SU-DHL-6 (cell line): Measurements from ENCODE around the gene TBC1D5.

Source experiments
- H2AFZ ChIP-seq: fragments of 200-600 bp; sonication (generic); 2 replicates; pipeline ENCODE4 v1.6.1; 2014; ENCODE audit warnings: low read depth, mild to moderate bottlenecking, moderate library complexity, mixed read lengths, antibody characterized with exemption, low read length; ENCODE audit not compliant: severe bottlenecking
- H3F3A ChIP-seq: fragments of 200-600 bp; shearing (Covaris generic); 2 replicates; pipeline ENCODE4 v1.6.0; 2016; ENCODE audit warnings: antibody characterized with exemption, mild to moderate bottlenecking; ENCODE audit not compliant: insufficient read depth
- H3K27ac ChIP-seq: fragments of 200-600 bp; sonication (generic); 2 replicates; pipeline ENCODE4 v1.5.1; 2016; ENCODE audit warnings: low read depth, mild to moderate bottlenecking, low read length, moderate library complexity, mixed read lengths
- H3K27me3 ChIP-seq: fragments of 200-600 bp; sonication (generic), shearing (Covaris generic); 2 replicates; pipeline ENCODE4 v1.6.0; 2014; ENCODE audit warnings: mild to moderate bottlenecking, low read length
- H3K36me3 ChIP-seq: fragments of 200-600 bp; sonication (generic); 2 replicates; pipeline ENCODE4 v1.6.1; 2014; ENCODE audit warnings: mild to moderate bottlenecking, low read length, mixed read lengths
- H3K4me2 ChIP-seq: fragments of 300-600, 200-600 bp; shearing (Covaris generic), sonication (generic); 2 replicates; pipeline ENCODE4 v1.6.0; 2014; ENCODE audit warnings: low read length, low read depth, mild to moderate bottlenecking; ENCODE audit not compliant: poor library complexity, severe bottlenecking
- H3K4me3 ChIP-seq: fragments of 200-600 bp; sonication (generic); 2 replicates; pipeline ENCODE4 v1.5.1; 2014; ENCODE audit warnings: antibody characterized with exemption, low read length, mild to moderate bottlenecking, mixed read lengths; ENCODE audit not compliant: insufficient read depth, poor library complexity, severe bottlenecking
- H3K79me2 ChIP-seq: fragments of 200-600 bp; sonication (generic); 2 replicates; pipeline ENCODE4 v1.6.1; 2014; ENCODE audit warnings: mild to moderate bottlenecking, low read length, moderate library complexity; ENCODE audit not compliant: insufficient read depth
- H3K9ac ChIP-seq: fragments of 200-600 bp; sonication (generic); 2 replicates; pipeline ENCODE4 v1.7.0; 2014; ENCODE audit warnings: mild to moderate bottlenecking, low read length
- H3K9me2 ChIP-seq: fragments of 200-600 bp; sonication (generic); replicated peaks from 2 replicates; pipeline ENCODE4 v1.6.1; 2014; ENCODE audit warnings: low read length; ENCODE audit not compliant: insufficient read depth
- H3K9me3 ChIP-seq: fragments of 200-600 bp; sonication (generic); 2 replicates; pipeline ENCODE4 v1.6.1; 2014; ENCODE audit warnings: low read length, mixed read lengths; ENCODE audit not compliant: insufficient read depth
- H4K20me1 ChIP-seq: fragments of 200-600 bp; sonication (generic); 2 replicates; pipeline ENCODE4 v1.6.1; 2014; ENCODE audit warnings: low read depth, mild to moderate bottlenecking, antibody characterized with exemption, low read length, moderate library complexity, mixed read lengths
- EZH2phosphoT487 ChIP-seq: fragments of 200-600 bp; sonication (generic), shearing (Covaris generic); conservative IDR thresholded peaks from 2 replicates; pipeline ENCODE4 v1.6.1; 2018; ENCODE audit warnings: mild to moderate bottlenecking, antibody characterized with exemption, low read length, moderate library complexity, mixed read lengths
- TF ChIP-seq, protein P1 (sequence below): fragments of 200-600 bp; sonication (generic); IDR thresholded peaks from one replicate; pipeline ENCODE4 v1.5.1; 2017; ENCODE audit warnings: antibody characterized with exemption, mild to moderate bottlenecking, low read length, moderate library complexity; ENCODE audit not compliant: insufficient read depth, poor library complexity, severe bottlenecking

The TBC1D5 gene

DNA sequence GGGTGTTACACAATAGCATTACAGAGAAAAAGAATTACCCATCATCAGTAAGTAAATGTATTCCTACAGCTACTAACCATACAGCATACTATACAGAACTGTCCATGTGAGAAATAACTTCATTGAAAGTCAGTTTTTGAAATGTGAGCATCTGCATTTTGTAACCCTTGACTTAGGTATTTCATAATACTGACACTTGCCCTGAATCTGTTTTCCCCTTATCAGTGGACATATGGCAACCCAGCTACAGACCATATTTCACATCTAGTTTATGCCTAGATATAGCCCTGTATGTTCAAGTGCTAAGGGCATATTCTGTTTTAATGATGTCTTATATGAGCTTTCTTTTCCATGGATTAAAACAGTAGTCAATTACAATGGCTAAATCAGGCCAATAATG, 297.6 kb downstream of the TBC1D5 start:
- Histone ChIP-seq H4K20me1 (no peaks in the 10 kb centered on the region), H3K4me3 (no peak overlapping the region), H3K27me3 (no peaks in the 10 kb centered on the region)

DNA sequence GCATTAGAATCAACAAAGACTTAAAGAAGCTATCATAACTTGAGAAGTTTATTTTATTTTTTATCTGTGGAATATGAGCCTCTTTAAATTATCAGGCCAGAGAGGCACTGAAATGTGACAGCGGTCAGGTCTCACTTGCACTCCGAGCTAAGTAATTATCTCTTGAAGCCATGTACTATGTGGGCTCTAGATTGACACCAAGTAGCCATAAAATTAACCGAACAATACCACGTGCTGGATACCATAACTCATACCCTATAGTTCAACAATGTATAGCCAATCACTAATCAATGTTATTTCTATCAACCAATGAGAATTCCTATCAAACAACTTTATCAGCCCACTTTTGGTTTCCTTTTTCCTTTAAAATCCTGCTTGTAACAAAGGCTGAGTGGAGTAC, 299.3 kb downstream of the TBC1D5 start:
- Histone ChIP-seq H2AFZ (no peak overlapping the region), H3K4me3 (no peak overlapping the region), H3F3A (no peaks in the 10 kb centered on the region), H4K20me1 (no peaks in the 10 kb centered on the region), H3K27me3 (no peaks in the 10 kb centered on the region), H3K9me3 (no peaks in the 10 kb centered on the region), H3K27ac (no peak overlapping the region), H3K9me2 (no peaks in the 10 kb centered on the region), H3K36me3 (no peaks in the 10 kb centered on the region), H3K4me2 (no peak overlapping the region), H3K9ac (no peak overlapping the region), H3K79me2 (no peaks in the 10 kb centered on the region)
- TF ChIP-seq, protein P1, sequence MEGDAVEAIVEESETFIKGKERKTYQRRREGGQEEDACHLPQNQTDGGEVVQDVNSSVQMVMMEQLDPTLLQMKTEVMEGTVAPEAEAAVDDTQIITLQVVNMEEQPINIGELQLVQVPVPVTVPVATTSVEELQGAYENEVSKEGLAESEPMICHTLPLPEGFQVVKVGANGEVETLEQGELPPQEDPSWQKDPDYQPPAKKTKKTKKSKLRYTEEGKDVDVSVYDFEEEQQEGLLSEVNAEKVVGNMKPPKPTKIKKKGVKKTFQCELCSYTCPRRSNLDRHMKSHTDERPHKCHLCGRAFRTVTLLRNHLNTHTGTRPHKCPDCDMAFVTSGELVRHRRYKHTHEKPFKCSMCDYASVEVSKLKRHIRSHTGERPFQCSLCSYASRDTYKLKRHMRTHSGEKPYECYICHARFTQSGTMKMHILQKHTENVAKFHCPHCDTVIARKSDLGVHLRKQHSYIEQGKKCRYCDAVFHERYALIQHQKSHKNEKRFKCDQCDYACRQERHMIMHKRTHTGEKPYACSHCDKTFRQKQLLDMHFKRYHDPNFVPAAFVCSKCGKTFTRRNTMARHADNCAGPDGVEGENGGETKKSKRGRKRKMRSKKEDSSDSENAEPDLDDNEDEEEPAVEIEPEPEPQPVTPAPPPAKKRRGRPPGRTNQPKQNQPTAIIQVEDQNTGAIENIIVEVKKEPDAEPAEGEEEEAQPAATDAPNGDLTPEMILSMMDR, result no peak
- no peak for TF ChIP-seq EZH2phosphoT487

More for the DNA sequence above, 297.6 kb downstream of the TBC1D5 start:
- H3K27ac ChIP-seq, result no peak overlapping the region
- H3K9me3 ChIP-seq, result no peaks in the 10 kb centered on the region
- no peaks in the 10 kb centered on the region for H3K79me2 ChIP-seq
- no peak for TF ChIP-seq EZH2phosphoT487
- TF ChIP-seq, protein P1, result no peak
- H3K9ac ChIP-seq, result no peak overlapping the region
- no peak overlapping the region for H3K4me2 ChIP-seq
- no peaks in the 10 kb centered on the region for H3K36me3 ChIP-seq
- H2AFZ ChIP-seq, result no peak overlapping the region
- H3F3A ChIP-seq, result no peaks in the 10 kb centered on the region
- H3K9me2 ChIP-seq, result no peaks in the 10 kb centered on the region

DNA sequence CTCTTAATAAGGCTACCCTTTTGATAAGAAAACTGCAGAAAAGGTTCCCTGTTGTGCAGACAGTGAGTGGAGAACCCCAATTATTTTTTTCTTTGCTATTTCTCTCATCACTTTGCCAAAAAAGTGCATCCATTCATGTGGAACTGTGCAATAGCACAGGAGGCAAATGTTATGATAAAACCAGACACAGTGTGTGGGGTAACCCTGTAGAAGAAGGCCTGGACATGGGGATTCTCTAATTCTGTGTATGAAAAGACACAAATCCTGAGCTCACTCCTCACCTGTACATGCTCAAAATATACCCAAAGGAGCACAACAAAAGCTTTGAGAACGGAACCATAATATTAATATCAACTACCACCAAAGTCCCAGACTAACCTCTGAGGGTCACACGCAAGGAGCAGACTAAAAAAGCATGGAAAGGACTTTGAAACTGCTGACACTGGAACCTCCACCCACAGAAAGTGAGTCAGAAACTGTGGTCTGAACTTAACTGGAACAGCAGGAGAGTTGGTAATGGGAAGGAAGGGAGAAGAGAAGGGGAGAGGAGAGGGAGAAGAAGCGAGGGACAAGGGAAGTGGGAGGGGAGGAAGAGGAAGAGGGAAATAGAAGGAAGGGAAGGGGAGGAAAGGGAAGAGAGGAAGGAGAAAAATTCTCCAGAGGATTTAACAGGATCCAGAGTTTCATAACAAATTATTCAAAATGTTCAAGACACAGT, 299.9 kb downstream of the TBC1D5 start:
- H2AFZ ChIP-seq, result no peak overlapping the region
- H3F3A ChIP-seq, result no peaks in the 10 kb centered on the region
- H3K4me3 ChIP-seq, result no peak overlapping the region
- H3K9ac ChIP-seq, result no peak overlapping the region
- H3K27ac ChIP-seq, result no peak overlapping the region
- no peak overlapping the region for H3K4me2 ChIP-seq
- no peak for TF ChIP-seq EZH2phosphoT487
- TF ChIP-seq, protein P1, result no peak
- H3K27me3 ChIP-seq, result no peaks in the 10 kb centered on the region
- no peaks in the 10 kb centered on the region for H3K9me3 ChIP-seq
- no peaks in the 10 kb centered on the region for H4K20me1 ChIP-seq
- H3K9me2 ChIP-seq, result no peaks in the 10 kb centered on the region
- H3K79me2 ChIP-seq, result no peaks in the 10 kb centered on the region
- H3K36me3 ChIP-seq, result no peaks in the 10 kb centered on the region
